Forelimb muscle (tissue), 1 donor: ENCODE data around the gene MAP4K4. TPM values are rescaled to one million over a fixed set of nuclear protein-coding genes. Genes with fewer than 3 reads are reported as not detected.
"Not testable (repeated sequence)": the region's sequence is repeated elsewhere in the genome, so short reads cannot be mapped to it uniquely, and the experiment has no call there.

Experiments used
- DNase-seq: peaks from one replicate; pipeline ENCODE4 v3.0.0-alpha.2; 2013; ENCODE audit warnings: low read depth
- polyA plus RNA-seq: library from polyadenylated mRNA; unstranded; fragments of 120-200 nt; gene quantifications from one replicate; pipeline ENCODE4 v1.2.1, GENCODE V29; 2013; ENCODE audit not compliant: insufficient read length

Gene MAP4K4
- polyA plus RNA-seq, 1 donor, result 126 TPM

DNA sequence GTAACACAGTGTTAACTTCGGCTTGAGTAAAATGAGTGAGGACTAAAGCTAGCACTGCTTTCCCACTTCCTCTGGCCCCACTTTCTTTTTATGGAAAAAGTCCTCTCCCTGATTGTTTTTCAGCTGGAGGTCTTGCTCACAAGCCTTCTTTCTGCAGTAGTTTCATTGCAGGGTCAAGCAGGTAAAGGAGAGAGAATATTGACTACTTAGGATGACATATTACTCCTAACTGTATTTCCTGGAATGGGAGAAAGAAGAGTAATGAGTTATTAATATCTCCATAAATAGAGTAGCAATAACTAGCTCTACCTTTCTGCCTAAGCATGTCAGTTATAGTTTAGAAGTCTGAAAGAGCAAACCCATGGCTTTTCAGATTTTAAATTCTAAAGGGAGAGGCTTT is 45.0 kb downstream of the MAP4K4 start:
- no peak for DNase-seq

DNA sequence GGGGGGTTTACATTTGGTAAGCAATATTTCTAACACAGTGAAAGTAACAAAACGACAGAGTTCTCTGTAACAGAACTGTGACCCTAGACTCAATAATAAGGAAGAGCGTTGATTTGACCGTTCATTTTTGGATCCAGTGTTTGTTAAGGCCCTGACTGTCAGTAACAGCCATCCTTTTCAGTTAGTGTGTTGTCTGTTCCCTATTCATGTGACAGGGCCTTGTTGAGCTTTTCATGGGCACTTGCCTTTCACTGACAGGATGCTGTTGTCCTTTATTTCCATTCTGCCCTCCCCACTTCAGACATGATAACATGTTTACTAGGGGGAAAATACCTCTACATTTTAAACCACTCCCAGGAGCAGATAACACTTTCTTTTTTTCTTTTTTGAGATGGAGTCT is 45.8 kb downstream of the MAP4K4 start:
- no peak for DNase-seq

DNA sequence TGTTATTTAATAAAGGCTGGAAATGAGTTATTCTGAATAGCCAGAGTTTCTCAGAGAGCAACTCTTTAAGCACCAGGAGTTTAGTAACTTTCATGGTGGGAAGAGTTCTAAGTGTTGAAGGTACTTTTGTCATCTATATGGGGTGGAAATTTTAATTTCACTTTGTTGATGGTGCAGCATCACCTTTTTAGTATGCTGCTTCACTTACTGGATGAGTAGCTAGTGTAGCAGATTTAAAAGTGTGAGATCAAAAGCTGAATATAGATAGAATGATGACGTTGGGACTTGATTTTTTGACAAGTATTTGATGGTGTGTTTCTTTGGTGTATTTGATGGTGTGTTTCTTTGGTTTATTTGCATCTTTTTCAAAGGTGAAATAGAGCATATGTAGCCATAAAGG is 47.3 kb downstream of the MAP4K4 start:
- no peak for DNase-seq

DNA sequence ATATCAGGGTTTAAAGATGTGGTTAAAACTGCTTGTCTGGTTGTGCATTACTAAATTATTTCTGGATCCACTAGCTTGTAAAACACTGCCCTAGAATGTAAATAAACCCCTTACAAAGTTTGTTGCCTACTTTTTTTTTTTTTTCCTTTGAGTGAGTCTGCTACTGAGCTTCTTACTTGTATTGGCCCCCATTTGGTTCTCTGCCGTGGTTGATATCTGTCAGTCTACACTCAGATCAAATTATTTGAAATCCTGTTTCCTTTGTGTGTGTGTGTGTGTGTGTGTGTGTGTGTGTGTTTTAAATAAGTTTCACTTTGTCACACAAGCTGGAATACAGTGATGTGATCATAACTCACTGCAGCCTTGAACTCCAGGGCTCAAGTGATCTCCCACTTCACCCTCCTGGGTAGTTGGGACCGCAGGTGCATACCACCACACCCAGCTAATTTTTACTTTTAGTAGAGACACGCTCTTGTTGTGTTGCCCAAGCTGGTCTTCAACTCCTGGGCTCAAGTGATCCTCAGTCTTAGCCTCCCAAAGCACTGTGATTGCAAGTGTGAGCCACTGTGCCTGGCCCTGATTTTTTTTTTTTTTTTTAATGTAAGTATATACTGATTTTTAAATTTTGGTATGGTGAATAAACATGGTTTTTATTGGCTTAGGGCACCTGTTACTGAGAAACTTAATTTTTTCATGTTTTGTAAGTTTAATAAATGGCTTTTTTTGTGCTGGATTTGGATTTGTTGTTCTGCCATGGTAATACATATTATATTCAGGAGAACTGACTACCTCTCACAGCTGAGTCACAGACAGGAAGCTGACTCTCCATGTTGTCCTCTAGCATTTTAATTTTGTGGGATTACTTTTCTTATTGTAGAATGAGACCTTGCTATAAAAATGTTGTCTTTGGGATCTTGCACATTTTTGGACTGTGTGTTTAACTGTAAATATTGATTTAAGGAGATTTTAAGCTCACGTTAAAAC is 48.5 kb downstream of the MAP4K4 start:
- DNase-seq, result no peak

DNA sequence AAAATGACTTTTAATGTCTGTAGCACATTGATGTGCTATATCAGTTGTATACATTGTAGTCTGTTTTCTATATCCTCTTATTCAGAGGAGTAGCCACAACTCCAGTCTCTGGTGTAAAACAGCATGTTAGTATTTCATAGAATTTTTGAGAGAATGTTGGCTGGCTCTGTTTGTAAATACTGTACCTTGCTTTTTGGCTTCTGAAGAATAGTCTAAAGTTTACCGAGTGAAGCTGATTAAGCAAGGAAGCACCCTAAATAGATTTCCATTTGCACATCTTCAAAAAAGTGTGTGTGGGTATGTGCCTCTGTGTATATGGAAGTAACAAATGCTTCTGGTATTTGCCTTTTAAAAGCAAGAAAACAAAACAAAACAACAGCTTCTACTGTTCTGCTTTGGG is 50.5 kb downstream of the MAP4K4 start:
- no peak for DNase-seq

DNA sequence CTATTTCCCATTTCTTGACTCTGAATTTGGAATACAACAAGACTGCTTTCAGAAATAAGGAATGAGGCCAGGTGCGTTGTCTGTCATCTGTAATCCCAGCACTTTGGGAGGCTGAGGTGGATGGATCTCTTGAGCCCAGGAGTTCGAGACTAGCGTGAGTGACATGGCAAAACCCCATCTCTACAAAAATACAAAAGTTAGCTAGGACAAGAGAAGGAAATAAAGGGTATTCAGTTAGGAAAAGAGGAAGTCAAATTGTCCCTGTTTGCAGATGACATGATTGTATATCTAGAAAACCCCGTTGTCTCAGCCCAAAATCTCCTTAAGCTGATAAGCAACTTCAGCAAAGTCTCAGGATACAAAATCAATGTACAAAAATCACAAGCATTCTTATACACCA is 51.0 kb downstream of the MAP4K4 start:
- DNase-seq, result not testable (repeated sequence)

- no peak for DNase-seq
Measured at GRCh38 chr2:101750688-101751087, 53.2 kb downstream of the MAP4K4 start.

GRCh38 chr2:101751276-101751815 is 53.8 kb downstream of the MAP4K4 start:
- no peak for DNase-seq

- DNase-seq, result no peak
Measured at GRCh38 chr2:101751875-101752619, 54.5 kb downstream of the MAP4K4 start.

DNA sequence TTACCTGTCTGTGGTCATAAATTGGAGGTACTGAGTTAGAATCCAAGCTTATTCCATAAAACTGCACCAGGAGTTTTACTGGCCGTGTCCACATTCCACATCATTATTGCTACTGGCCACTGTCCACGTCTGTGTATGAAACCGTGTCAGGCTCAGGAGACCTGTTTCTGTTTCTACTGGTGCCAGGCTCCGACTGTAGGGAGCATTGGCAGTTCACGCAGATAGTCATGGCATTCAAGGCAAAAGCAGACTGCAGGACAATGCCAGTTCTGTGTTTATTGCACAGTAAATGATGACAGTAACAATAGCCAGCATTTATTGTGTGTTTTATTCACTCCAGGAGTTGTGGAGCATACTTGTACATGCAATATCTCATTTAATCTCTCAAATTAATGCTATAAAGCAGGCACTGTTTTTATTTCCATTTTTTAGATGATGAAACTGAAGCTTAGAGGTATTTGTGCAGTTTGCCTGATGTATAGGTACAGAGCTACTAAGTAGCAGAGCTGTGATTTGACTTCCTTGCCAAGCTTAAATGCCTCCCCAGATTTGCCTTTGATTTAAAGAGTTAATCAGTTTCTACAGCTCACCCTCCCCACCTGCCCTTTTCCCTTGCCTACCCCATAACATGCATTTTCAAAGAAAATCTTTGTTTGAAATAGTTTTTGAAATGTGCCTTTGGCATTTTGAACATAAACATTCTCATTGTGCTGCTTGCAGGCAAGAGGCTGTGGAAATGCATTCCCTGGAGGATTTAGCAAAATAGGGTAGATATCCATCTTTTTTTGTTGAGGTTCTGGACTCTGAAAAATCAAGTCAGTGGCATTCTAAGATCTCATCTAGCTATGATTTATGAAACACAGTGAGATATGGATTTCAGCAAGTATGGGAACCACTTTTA is 55.5 kb downstream of the MAP4K4 start:
- DNase-seq, result no peak

DNA sequence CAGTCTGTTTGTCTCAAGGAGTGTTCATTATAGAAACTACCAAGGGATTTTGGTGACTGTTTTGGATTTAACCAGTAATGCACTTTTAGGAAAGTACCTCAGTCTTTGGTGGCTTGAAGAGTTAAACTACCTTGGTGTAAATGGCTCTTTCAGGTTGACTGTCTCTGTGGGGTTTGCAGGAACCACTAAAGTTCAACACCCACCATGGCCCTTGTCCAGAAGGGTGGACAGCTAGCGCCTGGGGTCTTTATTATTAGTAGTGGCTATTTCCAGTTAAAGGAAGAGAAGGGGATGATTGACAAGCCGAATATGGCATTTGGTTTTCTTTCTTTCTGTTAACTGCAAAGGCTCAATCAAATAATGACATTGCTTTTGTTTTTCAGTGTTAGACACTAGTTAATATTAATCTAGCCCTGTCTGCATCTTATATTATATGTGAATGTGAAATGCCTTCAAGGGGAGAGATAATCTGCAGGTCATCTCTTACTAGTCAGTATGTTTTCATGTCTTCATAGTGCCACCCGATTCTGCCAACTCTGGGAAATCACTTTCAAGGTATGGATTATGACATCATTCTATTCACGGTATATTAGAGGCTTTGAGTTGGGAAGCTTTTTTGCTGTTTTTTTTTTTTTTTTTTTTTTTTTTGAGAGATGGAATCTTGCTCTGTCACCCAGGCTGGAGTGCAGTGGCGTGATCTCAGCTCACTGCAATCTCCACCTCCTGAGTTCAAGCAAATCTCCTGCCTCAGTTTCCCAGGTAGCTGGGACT is 56.4 kb downstream of the MAP4K4 start:
- no peak for DNase-seq

- DNase-seq, result no peak
Measured at GRCh38 chr2:101754618-101755017, 57.1 kb downstream of the MAP4K4 start.

DNA sequence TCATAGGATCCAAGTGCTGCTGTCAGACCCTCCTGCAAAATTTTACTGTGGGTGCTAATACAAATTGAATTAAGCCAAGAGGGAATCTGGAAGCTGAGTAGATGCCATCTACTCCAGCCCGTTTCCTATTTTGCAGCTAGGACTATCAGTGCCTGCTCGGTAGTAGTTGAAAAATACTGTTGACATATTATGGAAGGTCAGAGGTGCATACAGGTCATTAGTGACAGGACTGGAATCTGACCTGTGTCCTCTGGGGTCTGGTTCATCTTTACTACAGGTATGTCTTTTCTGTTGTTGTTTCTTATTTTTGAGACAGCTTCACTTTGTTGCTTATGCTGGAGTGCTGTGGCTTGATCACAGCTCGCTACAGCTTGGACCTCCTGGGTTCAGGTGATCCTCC is 58.8 kb downstream of the MAP4K4 start:
- no peak for DNase-seq

- DNase-seq, result no peak
Measured at GRCh38 chr2:101758001-101758400, 60.5 kb downstream of the MAP4K4 start.

DNA sequence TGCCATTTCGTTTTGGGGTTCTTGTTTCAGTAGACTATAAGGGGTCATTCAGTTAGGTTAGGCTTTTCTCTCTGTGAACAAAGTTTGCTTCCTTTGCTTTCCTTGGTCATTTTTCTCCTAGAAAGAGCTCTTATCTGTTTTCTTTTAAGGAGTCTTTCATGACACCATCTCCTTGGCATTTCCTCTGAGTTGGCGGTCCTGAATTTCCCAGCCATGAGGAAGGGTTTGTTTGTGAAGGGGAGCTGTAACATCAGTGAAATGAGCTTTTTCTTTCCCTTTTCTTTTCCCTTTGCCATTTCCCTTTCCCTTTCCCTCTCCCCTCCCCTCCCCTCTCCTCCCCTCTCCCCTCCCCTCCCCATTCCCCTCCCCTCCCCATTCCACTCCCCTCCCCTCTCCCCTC is 61.7 kb downstream of the MAP4K4 start:
- no peak for DNase-seq

DNA sequence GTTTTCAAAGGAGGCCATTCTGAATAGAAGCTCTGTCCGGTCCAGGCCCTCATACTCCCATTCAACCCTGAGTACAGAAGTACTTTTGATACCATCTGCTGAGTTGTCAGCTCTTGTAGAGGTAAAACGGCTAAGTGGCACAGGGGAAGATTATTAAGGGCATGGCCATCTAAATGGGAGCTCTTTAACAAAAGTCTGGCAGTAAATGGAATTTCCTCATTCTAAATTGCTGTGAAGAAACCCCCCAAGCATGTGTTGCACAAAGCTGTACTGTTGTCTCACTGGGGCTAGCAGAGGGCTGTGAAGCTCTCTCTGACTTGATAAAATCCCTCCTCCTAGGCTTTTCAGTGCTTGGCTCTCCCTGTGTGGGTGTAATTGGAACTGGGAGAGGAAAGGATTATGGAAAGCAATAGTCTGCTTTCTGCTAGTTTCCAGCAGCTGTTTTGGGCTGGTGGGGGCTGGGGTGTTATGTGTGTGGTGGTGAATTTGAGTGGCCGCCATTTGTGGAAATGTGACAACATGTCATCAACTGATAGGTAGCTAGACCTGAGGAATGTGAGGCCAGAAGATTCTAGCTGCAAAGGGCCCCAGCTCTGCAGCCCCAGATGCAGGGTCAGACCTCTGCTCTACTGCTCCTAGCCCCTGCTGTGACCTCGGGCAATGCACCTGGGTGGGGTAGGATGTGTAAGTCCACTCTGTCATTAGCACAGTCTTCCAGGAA is 65.1 kb downstream of the MAP4K4 start:
- DNase-seq, result no peak

- DNase-seq, result no peak
Measured at GRCh38 chr2:101763496-101764333, 66.2 kb downstream of the MAP4K4 start.

GRCh38 chr2:101766337-101766736 is 68.8 kb downstream of the MAP4K4 start:
- DNase-seq, result no peak
